PC-3 (cell line): ENCODE measurements around the gene DMGDH. TPM values are rescaled to one million over a fixed set of nuclear protein-coding genes. Genes with fewer than 3 reads are reported as not detected.

Experiments used
- ATAC-seq: fragments of 200-7000 bp; cut with Tn5 transposase; 2 replicates; pipeline ENCODE4 v1.9.1; 2020; ENCODE audit warnings: mild to moderate bottlenecking, moderate library complexity
- BruUV-seq: library from RNA; stranded (reverse); fragments of 400-500 nt; replicated peaks from 2 replicates; lab custom pipeline; 2021; lab: Mats Ljungman, UMichigan
- CTCF ChIA-PET: fragments of 300-600 bp; sonication (Branson Sonifier 250); formaldehyde crosslinking; loops from one replicate; lab custom pipeline; 2022; ENCODE audit warnings: antibody characterized with exemption; lab: Charles Lee
- POLR2A ChIA-PET: fragments of 300-600 bp; sonication (Branson Sonifier 250); formaldehyde crosslinking; loops from one replicate; lab custom pipeline; 2022; ENCODE audit warnings: antibody characterized with exemption; ENCODE audit not compliant: unreplicated experiment; lab: Charles Lee
- DNase-seq: peaks from one replicate; pipeline ENCODE4 v3.0.0-alpha.2; 2015
- H2AFZ ChIP-seq: fragments of 300-600 bp; sonication (generic); 2 replicates; pipeline ENCODE4 v1.6.0; 2016; ENCODE audit warnings: antibody characterized with exemption, low read length
- H3F3A ChIP-seq: fragments of 300-600 bp; sonication (generic); one replicate; pipeline ENCODE4 v1.6.0; 2017; ENCODE audit warnings: antibody characterized with exemption, low read length, control low read depth, mild to moderate bottlenecking; ENCODE audit not compliant: unreplicated experiment
- H3K27ac ChIP-seq: fragments of 300-600 bp; sonication (generic); 2 replicates; pipeline ENCODE4 v1.5.1; 2016; ENCODE audit warnings: mild to moderate bottlenecking, low read length
- H3K27me3 ChIP-seq: fragments of 300-600 bp; sonication (generic); 2 replicates; pipeline ENCODE4 v1.6.1; 2016; ENCODE audit warnings: low read length, mixed read lengths
- H3K36me3 ChIP-seq: fragments of 300-600 bp; sonication (generic); 2 replicates; pipeline ENCODE4 v1.6.1; 2016; ENCODE audit warnings: low read depth, mixed run types, low read length, mixed read lengths
- H3K4me1 ChIP-seq: fragments of 300-600 bp; sonication (generic); 2 replicates; pipeline ENCODE4 v1.5.1; 2016; ENCODE audit warnings: low read length; ENCODE audit not compliant: insufficient read depth
- H3K4me2 ChIP-seq: fragments of 300-600 bp; sonication (generic); 2 replicates; pipeline ENCODE4 v1.6.0; 2016; ENCODE audit warnings: low read length
- H3K4me3 ChIP-seq: fragments of 300-600 bp; sonication (generic); 2 replicates; pipeline ENCODE4 v1.5.1; 2016; ENCODE audit warnings: mild to moderate bottlenecking, low read length, mixed read lengths
- H3K79me2 ChIP-seq: fragments of 300-600 bp; sonication (generic); 2 replicates; pipeline ENCODE4 v1.6.1; 2017; ENCODE audit warnings: low read length, mixed read lengths
- H3K9ac ChIP-seq: fragments of 300-600 bp; sonication (generic); 2 replicates; pipeline ENCODE4 v1.6.0; 2016; ENCODE audit warnings: mild to moderate bottlenecking, low read length
- H3K9me2 ChIP-seq: fragments of 300-600 bp; sonication (generic); replicated peaks from 2 replicates; pipeline ENCODE4 v1.6.1; 2016; ENCODE audit warnings: mixed run types, low read length, mixed read lengths
- H3K9me3 ChIP-seq: fragments of 300-600 bp; sonication (generic); 2 replicates; pipeline ENCODE4 v1.6.1; 2016; ENCODE audit warnings: low read length, mixed read lengths
- H4K20me1 ChIP-seq: fragments of 300-600 bp; sonication (generic); 2 replicates; pipeline ENCODE4 v1.6.1; 2016; ENCODE audit warnings: low read length, mixed read lengths
- CTCF ChIP-seq: fragments of 300-600 bp; sonication (generic); conservative IDR thresholded peaks from 2 replicates; pipeline ENCODE4 v1.5.1; 2017; ENCODE audit warnings: antibody characterized with exemption, low read depth, mild to moderate bottlenecking, low read length
- EZH2 ChIP-seq: fragments of 300-600 bp; sonication (generic); IDR thresholded peaks from one replicate; pipeline ENCODE4 v1.6.1; 2017; ENCODE audit warnings: antibody characterized with exemption, mild to moderate bottlenecking, low read length; ENCODE audit not compliant: unreplicated experiment
- EZH2phosphoT487 ChIP-seq: fragments of 300-600 bp; sonication (generic); IDR thresholded peaks from 2 replicates; pipeline ENCODE4 v1.6.1; 2018; ENCODE audit warnings: mild to moderate bottlenecking, antibody characterized with exemption, low read length, borderline replicate concordance
- intact Hi-C: fragments of 100-400 bp; cut with micrococcal nuclease; formaldehyde crosslinking; loops from 2 replicates; pipeline ENCODE4 v1.9.0; 2023
- total RNA-seq: library from RNA; depleted of rRNA; stranded (reverse); fragments of >200 nt; gene quantifications from 2 replicates; pipeline ENCODE4 v1.2.3, GENCODE V29; 2014

DMGDH gene
- total RNA-seq, 1 experiment from 2014 or later, result not detected

- BruUV-seq, result no TSS peak
- Histone ChIP-seq H3K9me3 (no peaks in the 10 kb centered on the region), H3K79me2 (no peaks in the 10 kb centered on the region), H3K4me1 (no peaks in the 10 kb centered on the region), H3K9me2 (no peaks in the 10 kb centered on the region), H2AFZ (no peak overlapping the region), H3K4me3 (no peak overlapping the region), H3F3A (no peaks in the 10 kb centered on the region), H4K20me1 (no peaks in the 10 kb centered on the region), H3K27ac (no peak overlapping the region), H3K4me2 (no peak overlapping the region), H3K27me3 (no peaks in the 10 kb centered on the region), H3K36me3 (no peaks in the 10 kb centered on the region), H3K9ac (no peak overlapping the region)
- DNase-seq (no peak), ATAC-seq (no peak)
- CTCF ChIA-PET, result no interaction called here
- POLR2A ChIA-PET, result no interaction called here
- intact Hi-C loops, result no loop called here
- TF ChIP-seq EZH2phosphoT487 (no peak), CTCF (no peak), EZH2 (no peak)
Measured at GRCh38 chr5:78971998-78972397, 97.5 kb downstream of the DMGDH start.

- H3K4me3 ChIP-seq, result no peak overlapping the region
- no peaks in the 10 kb centered on the region for H3K4me1 ChIP-seq
- CTCF ChIA-PET, result no interaction called here
- no peaks in the 10 kb centered on the region for H4K20me1 ChIP-seq
- no peaks in the 10 kb centered on the region for H3K9me3 ChIP-seq
- TF ChIP-seq CTCF, result no peak
- TF ChIP-seq EZH2phosphoT487, result no peak
- no peak for TF ChIP-seq EZH2
- no peaks in the 10 kb centered on the region for H3K36me3 ChIP-seq
- H3K27ac ChIP-seq, result no peak overlapping the region
- intact Hi-C loops, result loop anchor here (5.0 kb wide), 4 partner anchors 66 to 496 kb away; partner anchors contain the start of gene LHFPL2
- H2AFZ ChIP-seq, result no peak overlapping the region
- H3F3A ChIP-seq, result no peaks in the 10 kb centered on the region
- H3K27me3 ChIP-seq, result no peaks in the 10 kb centered on the region
- POLR2A ChIA-PET, result no interaction called here
- ATAC-seq (peak; percentile 29; the same call in 1 of the 2 replicates), DNase-seq (no peak)
- H3K79me2 ChIP-seq, result no peaks in the 10 kb centered on the region
- H3K9me2 ChIP-seq, result no peaks in the 10 kb centered on the region
- H3K9ac ChIP-seq, result no peak overlapping the region
- no peak overlapping the region for H3K4me2 ChIP-seq
- BruUV-seq, result no TSS peak
Measured at GRCh38 chr5:78968781-78969180, 100.7 kb downstream of the DMGDH start.

GRCh38 chr5:78964889-78965288 is 104.6 kb downstream of the DMGDH start:
- no peaks in the 10 kb centered on the region for H3K9me2 ChIP-seq
- H3K36me3 ChIP-seq, result no peaks in the 10 kb centered on the region
- TF ChIP-seq EZH2 (no peak), CTCF (peak; percentile 68)
- no TSS peak for BruUV-seq
- no peaks in the 10 kb centered on the region for H3K79me2 ChIP-seq
- intact Hi-C loops, result loop anchor here (1.0 to 5.0 kb wide), 6 partner anchors 63 to 645 kb away; partner anchors contain the start of gene LHFPL2
- H3K9ac ChIP-seq, result no peak overlapping the region
- H3F3A ChIP-seq, result no peaks in the 10 kb centered on the region
- no peak overlapping the region for H3K27ac ChIP-seq
- no peaks in the 10 kb centered on the region for H3K4me1 ChIP-seq
- no peaks in the 10 kb centered on the region for H3K27me3 ChIP-seq
- no peak overlapping the region for H2AFZ ChIP-seq
- ChIA-PET CTCF (interaction anchor here (0.5 kb wide), 1 partner anchor 168 kb away, joined by 4 read pairs; no protein-coding TSS in a partner anchor), POLR2A (no interaction called here)
- H3K9me3 ChIP-seq, result no peaks in the 10 kb centered on the region
- no peak overlapping the region for H3K4me3 ChIP-seq
- ATAC-seq, result peak; percentile 82
- no peaks in the 10 kb centered on the region for H4K20me1 ChIP-seq
- H3K4me2 ChIP-seq, result no peak overlapping the region
- DNase-seq, result peak; percentile 64
